Measurements from ENCODE around the gene PTPRCAP. TPM values are rescaled to one million over a fixed set of nuclear protein-coding genes. Genes with fewer than 3 reads are reported as not detected.

PTPRCAP gene
- total RNA-seq, 6 experiments from 2014 or later, result 0.35 to 0.50 (median 0.40) TPM; not detected in 3

GRCh38 chr11:67408437-67409200 lies 28.9 kb downstream of the PTPRCAP start:
- peaks cover 27% of the 10 kb centered on the region for H3K27me3 Mint-ChIP-seq (ENCODE audit: insufficient read depth)
- H3K4me3 Mint-ChIP-seq, result no peak overlapping the region
- no peak for TF ChIP-seq CTCF (IDR thresholded peaks at IDR 0.05)
- no peak overlapping the region for H3K27ac Mint-ChIP-seq
- DNase-seq, result no peak
- no peaks in the 10 kb centered on the region for H3K4me1 Mint-ChIP-seq (ENCODE audit: low read depth)
- no peaks in the 10 kb centered on the region for H3K9me3 Mint-ChIP-seq
- no peaks in the 10 kb centered on the region for H3K36me3 Mint-ChIP-seq (ENCODE audit: low read depth)

- Mint-ChIP-seq H3K36me3 (ENCODE audit: low read depth) (no peaks in the 10 kb centered on the region), H3K27me3 (ENCODE audit: insufficient read depth) (peaks cover 19% of the 10 kb centered on the region), H3K27ac (no peak overlapping the region), H3K4me1 (ENCODE audit: low read depth) (no peaks in the 10 kb centered on the region), H3K9me3 (no peaks in the 10 kb centered on the region), H3K4me3 (no peak overlapping the region)
- no peak for DNase-seq
- no peak for TF ChIP-seq CTCF (IDR thresholded peaks at IDR 0.05)
Observed at GRCh38 chr11:67407688-67408163, 29.8 kb downstream of the PTPRCAP start.

GRCh38 chr11:67406969-67407687 lies 30.4 kb downstream of the PTPRCAP start:
- H3K4me1 Mint-ChIP-seq (ENCODE audit: low read depth), result no peaks in the 10 kb centered on the region
- no peaks in the 10 kb centered on the region for H3K9me3 Mint-ChIP-seq
- H3K27ac Mint-ChIP-seq, result no peak overlapping the region
- no peak for DNase-seq
- no peaks in the 10 kb centered on the region for H3K36me3 Mint-ChIP-seq (ENCODE audit: low read depth)
- H3K27me3 Mint-ChIP-seq (ENCODE audit: insufficient read depth), result peaks cover 18% of the 10 kb centered on the region
- no peak; the same call in 1 of the 2 replicates for TF ChIP-seq CTCF (IDR thresholded peaks at IDR 0.05)
- H3K4me3 Mint-ChIP-seq, result no peak overlapping the region

GRCh38 chr11:67406420-67406968 lies 31.0 kb downstream of the PTPRCAP start:
- Mint-ChIP-seq H3K4me1 (ENCODE audit: low read depth) (no peaks in the 10 kb centered on the region), H3K4me3 (no peak overlapping the region), H3K27ac (no peak overlapping the region), H3K27me3 (ENCODE audit: insufficient read depth) (peaks cover 14% of the 10 kb centered on the region), H3K36me3 (ENCODE audit: low read depth) (no peaks in the 10 kb centered on the region), H3K9me3 (no peaks in the 10 kb centered on the region)
- no peak for TF ChIP-seq CTCF (IDR thresholded peaks at IDR 0.05)
- no peak for DNase-seq

GRCh38 chr11:67405688-67406339 lies 31.7 kb downstream of the PTPRCAP start:
- Mint-ChIP-seq H3K36me3 (ENCODE audit: low read depth) (no peaks in the 10 kb centered on the region), H3K9me3 (no peaks in the 10 kb centered on the region), H3K27ac (no peak overlapping the region), H3K27me3 (ENCODE audit: insufficient read depth) (peaks cover 13% of the 10 kb centered on the region), H3K4me1 (ENCODE audit: low read depth) (0 out of 2 replicates have a peak, but pooled peaks cover under 1% of the 10 kb centered on the region), H3K4me3 (no peak overlapping the region)
- no peak for TF ChIP-seq CTCF (IDR thresholded peaks at IDR 0.05)
- no peak for DNase-seq
